Measurements from ENCODE around the gene UCK1.

UCK1 gene

GRCh38 chr9:131525643-131526565 is 5.2 kb downstream of the UCK1 start:
- ChIA-PET POLR2A (no interaction called here), CTCF (no interaction called here)
- no peak for DNase-seq (ENCODE audit: extremely low spot score)
- no peak for TF ChIP-seq L3MBTL2 (conservative IDR thresholded peaks at IDR 0.05)
- no peak for TF ChIP-seq ARNT (IDR thresholded peaks at IDR 0.05)
- TF ChIP-seq FOXM1 (IDR thresholded peaks at IDR 0.05; ENCODE audit: borderline replicate concordance) = no peak
- TF ChIP-seq FOXK2 (IDR thresholded peaks at IDR 0.05) = no peak
- TF ChIP-seq SP1 (IDR thresholded peaks at IDR 0.05) = no peak
- TF ChIP-seq ELF4 (IDR thresholded peaks at IDR 0.05) = no peak
- TF ChIP-seq ZNF384 (IDR thresholded peaks at IDR 0.05) = no peak
- TF ChIP-seq HDGF (IDR thresholded peaks at IDR 0.05; ENCODE audit: borderline replicate concordance) = no peak
- TF ChIP-seq CTBP1 (IDR thresholded peaks at IDR 0.05; ENCODE audit: borderline replicate concordance) = no peak
- TF ChIP-seq TARDBP (IDR thresholded peaks at IDR 0.05) = no peak
- no peak for TF ChIP-seq SUZ12 (IDR thresholded peaks at IDR 0.05)
- no peak for TF ChIP-seq BHLHE40 (IDR thresholded peaks at IDR 0.05; ENCODE audit: borderline replicate concordance)
- no peak for TF ChIP-seq FOXA1 (IDR thresholded peaks at IDR 0.05)
- no peak for TF ChIP-seq NFRKB (IDR thresholded peaks at IDR 0.05)
- TF ChIP-seq LEF1 (IDR thresholded peaks at IDR 0.05; ENCODE audit: borderline replicate concordance) = no peak

- DNase-seq (ENCODE audit: extremely low spot score) = no peak
- TF ChIP-seq ELF4 (IDR thresholded peaks at IDR 0.05) (no peak), LEF1 (IDR thresholded peaks at IDR 0.05; ENCODE audit: borderline replicate concordance) (no peak), CTBP1 (IDR thresholded peaks at IDR 0.05; ENCODE audit: borderline replicate concordance) (no peak), NFRKB (IDR thresholded peaks at IDR 0.05) (no peak)
- CTCF ChIA-PET = no interaction called here
- POLR2A ChIA-PET = no interaction called here
Observed at GRCh38 chr9:131524665-131525315, 6.3 kb downstream of the UCK1 start.

GRCh38 chr9:131523451-131524435 is 7.3 kb downstream of the UCK1 start:
- POLR2A ChIA-PET = interaction anchor here (1.2 to 1.6 kb wide), 2 partner anchors 20 to 23 kb away, joined by 3 read pairs; no protein-coding TSS in a partner anchor
- TF ChIP-seq ZNF384 (IDR thresholded peaks at IDR 0.05) (no peak), LEF1 (IDR thresholded peaks at IDR 0.05; ENCODE audit: borderline replicate concordance) (no peak), HDGF (IDR thresholded peaks at IDR 0.05; ENCODE audit: borderline replicate concordance) (no peak), FOXA1 (IDR thresholded peaks at IDR 0.05) (no peak), SUZ12 (IDR thresholded peaks at IDR 0.05) (no peak), BHLHE40 (IDR thresholded peaks at IDR 0.05; ENCODE audit: borderline replicate concordance) (no peak), NFRKB (IDR thresholded peaks at IDR 0.05) (no peak)
- CTCF ChIA-PET = no interaction called here
- DNase-seq (ENCODE audit: extremely low spot score) = no peak

GRCh38 chr9:131523086-131523388 is 8.0 kb downstream of the UCK1 start:
- POLR2A ChIA-PET = interaction anchor here (1.2 to 1.6 kb wide), 2 partner anchors 20 to 23 kb away, joined by 3 read pairs; no protein-coding TSS in a partner anchor
- no peak for TF ChIP-seq L3MBTL2 (conservative IDR thresholded peaks at IDR 0.05)
- TF ChIP-seq LEF1 (IDR thresholded peaks at IDR 0.05; ENCODE audit: borderline replicate concordance) = no peak
- TF ChIP-seq PKNOX1 (IDR thresholded peaks at IDR 0.05) = no peak
- no peak for TF ChIP-seq SUZ12 (IDR thresholded peaks at IDR 0.05)
- no peak for TF ChIP-seq CTBP1 (IDR thresholded peaks at IDR 0.05; ENCODE audit: borderline replicate concordance)
- TF ChIP-seq ARNT (IDR thresholded peaks at IDR 0.05) = no peak
- no peak for TF ChIP-seq HDGF (IDR thresholded peaks at IDR 0.05; ENCODE audit: borderline replicate concordance)
- no peak for TF ChIP-seq FOXA1 (IDR thresholded peaks at IDR 0.05)
- TF ChIP-seq TARDBP (IDR thresholded peaks at IDR 0.05) = no peak
- TF ChIP-seq NFRKB (IDR thresholded peaks at IDR 0.05) = no peak
- TF ChIP-seq ELF4 (IDR thresholded peaks at IDR 0.05) = no peak
- no peak for TF ChIP-seq SP1 (IDR thresholded peaks at IDR 0.05)
- TF ChIP-seq ZNF384 (IDR thresholded peaks at IDR 0.05) = no peak
- no peak for TF ChIP-seq BHLHE40 (IDR thresholded peaks at IDR 0.05; ENCODE audit: borderline replicate concordance)
- no peak for TF ChIP-seq FOXK2 (IDR thresholded peaks at IDR 0.05)
- no peak for TF ChIP-seq FOXM1 (IDR thresholded peaks at IDR 0.05; ENCODE audit: borderline replicate concordance)
- CTCF ChIA-PET = no interaction called here
- DNase-seq (ENCODE audit: extremely low spot score) = no peak

GRCh38 chr9:131522257-131523085 is 8.6 kb downstream of the UCK1 start:
- ChIA-PET CTCF (no interaction called here), POLR2A (interaction anchor here (1.2 to 1.6 kb wide), 2 partner anchors 19 to 24 kb away, joined by 3 read pairs; no protein-coding TSS in a partner anchor)
- no peak for DNase-seq (ENCODE audit: extremely low spot score)
- no peak for TF ChIP-seq SP1 (IDR thresholded peaks at IDR 0.05)

GRCh38 chr9:131521822-131522221 is 9.2 kb downstream of the UCK1 start:
- POLR2A ChIA-PET = no interaction called here
- TF ChIP-seq SUZ12 (IDR thresholded peaks at IDR 0.05) (no peak), FOXK2 (IDR thresholded peaks at IDR 0.05) (no peak), ARNT (IDR thresholded peaks at IDR 0.05) (no peak), HDGF (IDR thresholded peaks at IDR 0.05; ENCODE audit: borderline replicate concordance) (no peak), PKNOX1 (IDR thresholded peaks at IDR 0.05) (no peak), LEF1 (IDR thresholded peaks at IDR 0.05; ENCODE audit: borderline replicate concordance) (no peak), ZNF384 (IDR thresholded peaks at IDR 0.05) (no peak), TARDBP (IDR thresholded peaks at IDR 0.05) (no peak), NFRKB (IDR thresholded peaks at IDR 0.05) (no peak), SP1 (IDR thresholded peaks at IDR 0.05) (no peak), FOXA1 (IDR thresholded peaks at IDR 0.05) (no peak), CTBP1 (IDR thresholded peaks at IDR 0.05; ENCODE audit: borderline replicate concordance) (no peak), FOXM1 (IDR thresholded peaks at IDR 0.05; ENCODE audit: borderline replicate concordance) (no peak), L3MBTL2 (conservative IDR thresholded peaks at IDR 0.05) (no peak), BHLHE40 (IDR thresholded peaks at IDR 0.05; ENCODE audit: borderline replicate concordance) (no peak), ELF4 (IDR thresholded peaks at IDR 0.05) (no peak)
- DNase-seq (ENCODE audit: extremely low spot score) = no peak

More at GRCh38 chr9:131521822-131522221, 9.2 kb downstream of the UCK1 start:
- CTCF ChIA-PET = no interaction called here
